Hematopoietic multipotent progenitor cell treated with erythropoietin and hydrocortisone succinate and interleukin-3 and kit ligand, for 8 days (in vitro differentiated cells): ENCODE data around the gene PCDH9.
A peak's percentile ranks its signal among the peaks of the same experiment; 100 is the strongest.

Experiments used
- DNase-seq: peaks from one replicate; pipeline ENCODE4 v3.0.0-alpha.2; 2015

The PCDH9 gene

DNA sequence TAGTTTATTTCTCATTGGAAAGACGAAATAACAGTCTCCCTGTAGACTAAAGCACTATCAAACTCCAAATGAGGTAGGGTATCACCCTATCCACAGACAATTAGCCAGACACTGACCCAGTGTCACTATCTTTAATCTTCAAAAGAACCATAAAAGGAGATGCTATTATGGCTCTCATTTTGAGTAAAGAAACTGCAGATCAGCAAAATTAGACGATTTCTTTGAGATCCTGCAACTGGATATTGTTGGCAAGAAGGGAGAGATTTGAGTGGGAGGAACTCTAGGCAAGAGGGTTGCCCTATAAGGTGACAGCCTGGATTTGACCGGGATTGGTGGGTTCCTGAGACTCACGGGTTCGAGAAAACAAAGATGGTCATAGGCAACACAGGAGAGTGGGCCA is 71.2 kb downstream of the PCDH9 start:
- no peak for DNase-seq

DNA sequence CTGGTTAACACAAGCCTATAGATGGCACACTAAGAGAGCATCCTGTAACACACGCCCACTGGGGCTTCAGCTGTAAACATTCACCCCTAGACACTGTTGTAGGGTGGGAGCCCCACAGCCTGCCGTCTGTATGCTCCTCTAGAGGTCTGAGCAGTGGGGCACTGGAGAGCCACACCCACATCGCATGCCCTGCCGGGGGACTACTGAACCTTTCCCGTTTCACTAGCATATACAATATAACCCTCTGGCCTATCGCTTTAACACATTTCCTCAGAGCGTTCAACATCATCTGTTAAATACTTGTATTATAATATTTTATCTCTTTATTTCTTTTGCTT is 73.4 kb downstream of the PCDH9 start:
- DNase-seq: no peak

DNA sequence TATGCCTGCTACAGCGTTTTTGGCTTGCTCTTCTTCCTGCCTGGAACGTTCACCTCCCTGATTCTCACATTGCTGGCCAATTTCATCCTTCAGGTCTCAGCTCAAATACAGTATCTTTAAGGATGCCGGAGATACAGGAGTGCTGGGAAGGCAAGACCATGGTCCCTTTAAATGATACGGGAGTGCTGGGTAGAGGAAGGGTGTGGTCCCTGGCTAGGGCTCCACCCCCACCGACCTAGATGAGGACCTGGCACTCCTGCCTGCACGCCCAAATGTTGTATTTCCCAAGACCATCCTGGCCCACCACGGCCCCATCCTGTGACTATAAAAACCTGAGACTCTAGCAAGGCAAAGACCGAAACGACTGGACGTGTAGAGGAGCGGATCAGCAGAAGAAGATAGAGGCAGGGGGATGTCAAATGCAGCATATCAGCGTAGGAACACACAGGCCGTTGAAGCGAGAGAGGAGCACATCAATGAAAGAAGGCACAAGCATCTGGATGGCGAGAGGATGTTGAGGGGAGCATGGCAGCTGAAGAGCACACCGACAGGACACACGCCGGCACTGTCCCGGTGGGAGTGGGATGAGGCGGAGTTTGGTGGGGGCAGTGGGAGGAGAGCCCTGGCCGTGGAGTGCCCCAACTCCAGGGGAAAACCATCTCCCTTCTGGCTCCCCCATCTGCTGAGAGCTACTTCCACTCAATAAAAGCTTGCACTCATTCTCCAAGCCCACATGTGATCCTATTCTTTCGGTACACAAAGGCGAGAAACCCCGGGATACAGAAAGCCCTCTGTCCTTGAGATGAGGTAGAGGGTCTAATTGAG is 74.0 kb downstream of the PCDH9 start:
- DNase-seq: no peak

DNA sequence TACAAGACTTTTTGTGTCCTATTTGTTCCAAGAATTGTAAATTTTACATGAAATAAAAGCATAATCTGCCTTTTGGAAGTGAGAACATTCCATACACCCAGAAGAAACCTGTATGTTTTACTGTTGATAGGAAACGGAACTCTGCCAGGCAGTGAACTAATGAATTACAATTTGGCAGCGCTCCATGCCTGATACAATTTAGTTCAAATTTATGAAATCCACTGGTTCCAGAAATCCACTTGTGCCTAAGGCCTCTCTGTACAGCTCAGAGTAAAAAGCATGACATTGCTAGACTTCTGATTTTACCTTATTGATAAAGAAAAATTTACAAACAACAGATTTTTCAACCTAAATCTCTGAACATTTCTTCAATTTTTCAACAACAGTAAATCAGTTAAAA is 78.1 kb downstream of the PCDH9 start:
- DNase-seq: no peak

DNA sequence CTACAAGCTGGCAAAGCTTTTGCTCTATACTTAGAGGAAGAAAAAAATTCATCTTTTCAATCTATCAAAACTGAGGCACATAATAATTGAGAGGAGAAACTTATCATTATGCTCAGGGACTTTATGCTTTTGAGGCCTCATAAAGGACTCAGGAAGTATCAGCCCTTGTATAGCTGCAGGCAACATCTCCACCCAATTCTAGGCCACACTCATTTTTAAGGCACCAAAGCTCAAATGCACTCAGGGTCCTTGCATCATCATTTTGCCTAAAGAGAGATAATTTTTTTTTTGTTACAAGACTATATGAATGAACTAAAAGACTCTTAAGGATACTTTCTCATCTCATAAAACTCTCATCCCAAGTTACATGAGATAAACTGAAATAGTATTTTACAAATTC is 78.5 kb downstream of the PCDH9 start:
- DNase-seq: no peak

DNA sequence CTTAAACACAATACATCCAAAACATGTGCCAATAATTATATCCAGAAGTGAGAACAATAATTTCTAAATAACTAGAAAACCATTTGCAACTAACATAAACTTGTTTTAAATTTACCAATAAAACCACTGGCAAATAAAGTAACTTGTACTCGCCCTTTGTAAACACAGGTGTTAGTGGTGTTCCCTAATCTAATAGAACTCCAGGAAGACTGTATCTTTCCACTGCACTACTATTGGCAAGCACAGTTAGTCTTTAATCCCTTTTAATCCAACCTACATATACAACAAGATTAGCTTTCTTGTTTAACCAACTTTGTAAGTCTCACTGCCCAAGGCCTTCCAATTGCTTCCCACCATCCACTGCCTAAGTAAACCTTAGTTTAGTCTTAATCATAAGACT is 79.5 kb downstream of the PCDH9 start:
- no peak for DNase-seq

DNA sequence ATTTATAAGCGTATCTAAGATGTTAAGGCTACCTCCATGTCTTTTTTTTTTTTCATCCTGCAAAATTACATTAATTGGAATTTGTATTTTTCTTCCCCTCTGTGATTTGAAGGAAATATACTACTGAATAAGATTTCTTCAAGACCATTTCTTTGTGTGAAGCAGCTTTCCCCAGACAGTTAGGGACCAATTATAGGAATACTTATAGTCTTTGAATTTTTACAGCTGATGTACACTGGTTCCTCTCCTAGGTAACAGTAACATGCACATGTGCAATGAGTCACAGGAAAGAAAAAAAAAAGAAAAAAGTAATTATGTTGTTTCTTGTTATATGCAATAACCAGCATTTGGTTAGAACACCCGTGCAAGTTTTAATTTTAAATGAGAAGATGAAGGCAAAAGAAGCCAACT is 82.0 kb downstream of the PCDH9 start:
- no peak for DNase-seq

DNA sequence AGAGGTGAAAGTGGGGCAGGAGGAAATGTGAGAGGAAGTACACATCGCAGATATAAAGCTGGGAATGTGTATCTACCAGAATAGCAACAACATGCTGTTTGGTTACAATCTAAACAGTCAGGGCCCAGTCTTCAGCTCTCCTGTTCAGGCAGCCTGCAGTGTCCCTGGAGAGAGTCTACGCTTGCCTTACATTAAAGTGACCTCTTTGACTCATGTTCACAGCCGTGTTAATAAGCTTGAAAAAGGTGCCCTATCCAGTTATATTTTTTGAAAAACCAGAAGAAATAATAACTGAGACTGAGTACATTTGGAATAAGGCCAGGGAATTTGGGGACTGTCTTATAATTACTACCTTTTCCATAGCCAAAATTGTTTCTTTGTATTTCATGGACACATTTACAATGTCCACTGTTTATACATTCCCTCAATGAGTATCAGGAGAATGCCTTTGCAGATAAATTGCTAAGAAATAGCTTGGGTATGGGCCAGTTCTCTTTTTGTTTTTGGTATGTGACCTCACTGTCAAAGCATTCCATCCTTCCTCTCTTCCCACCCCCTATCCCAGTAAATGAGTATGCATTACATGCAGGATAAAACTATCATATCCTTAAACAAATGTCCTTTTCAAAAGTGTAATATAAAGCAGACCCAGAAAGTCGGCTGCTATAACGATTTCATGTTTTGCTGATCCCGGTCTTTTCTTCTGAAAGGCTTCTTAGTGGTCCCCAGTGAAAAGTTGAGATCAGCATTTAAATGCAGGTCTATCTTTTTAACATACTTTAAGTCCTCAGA is 82.6 kb downstream of the PCDH9 start:
- DNase-seq: no peak

DNA sequence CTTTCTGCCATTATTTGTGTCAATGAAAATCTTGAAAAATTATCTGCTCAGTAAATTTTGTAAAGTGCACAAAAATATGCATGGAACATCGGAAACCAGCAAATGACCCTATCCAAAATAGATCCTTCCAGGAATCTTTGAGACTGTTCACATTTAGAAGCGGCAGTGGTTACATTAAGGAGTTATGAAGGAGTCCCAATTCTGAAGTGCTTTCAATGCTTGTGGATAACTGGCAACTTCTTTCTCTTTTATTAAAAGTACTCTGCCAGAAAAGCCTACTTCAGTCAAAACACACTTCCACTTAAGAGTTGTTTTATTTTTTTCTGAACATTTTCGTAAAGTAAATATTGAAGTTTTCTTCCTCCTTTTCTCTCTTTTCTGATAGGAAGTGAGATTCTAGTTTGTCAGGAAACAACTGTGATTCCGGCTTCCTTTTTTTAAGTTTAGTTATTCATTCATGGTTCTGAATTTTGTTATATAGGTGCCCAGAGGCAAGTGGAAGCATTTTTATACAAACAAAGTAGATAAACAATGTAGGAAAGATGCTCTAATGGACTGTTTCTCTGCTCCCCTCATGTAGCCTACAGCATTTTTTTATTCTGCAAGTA is 83.5 kb downstream of the PCDH9 start:
- no peak for DNase-seq

DNA sequence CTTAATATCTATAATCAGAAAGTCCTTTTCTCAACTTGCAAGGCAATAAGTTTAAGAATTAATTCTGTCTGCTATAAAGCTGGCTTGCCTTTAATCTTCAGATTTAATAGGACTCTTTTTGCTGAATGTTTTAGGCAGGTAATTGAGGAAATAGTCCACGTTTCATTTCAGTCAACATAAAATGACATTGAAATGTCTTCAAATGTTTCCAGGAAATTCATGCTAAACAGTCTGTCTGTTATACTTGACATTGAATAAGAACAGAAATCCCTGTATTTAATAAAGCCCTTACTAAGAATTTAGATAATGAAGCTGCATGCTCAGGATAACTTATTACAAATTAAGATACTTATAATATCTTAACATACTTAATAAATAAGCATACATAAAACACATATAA is 84.2 kb downstream of the PCDH9 start:
- no peak for DNase-seq

DNA sequence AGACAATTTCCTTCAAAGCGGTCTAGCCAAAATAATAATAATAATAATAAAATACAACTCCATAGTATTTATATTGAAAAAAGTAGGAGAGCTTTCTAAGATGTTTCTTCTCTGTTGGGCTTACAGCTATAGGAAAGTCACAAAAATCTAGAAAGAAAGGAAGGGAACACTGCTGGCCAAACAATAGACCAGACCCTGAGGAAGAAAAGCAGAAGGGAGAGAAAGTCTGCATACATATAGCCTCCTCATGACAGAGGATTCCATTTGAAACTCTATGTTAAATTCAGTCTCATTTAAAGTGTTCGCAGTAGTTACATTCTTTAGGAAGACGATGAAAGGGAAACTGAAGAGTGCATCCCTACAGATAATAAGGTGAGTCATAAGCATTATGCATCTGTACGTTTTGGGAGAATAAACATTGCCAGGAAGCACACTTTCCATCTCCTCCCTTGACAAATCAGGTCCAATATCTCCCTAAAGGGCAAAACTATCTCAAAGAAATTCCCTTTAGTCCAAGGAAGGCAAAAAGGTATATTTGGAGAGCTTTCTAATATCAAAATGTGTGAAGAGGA is 86.5 kb downstream of the PCDH9 start:
- no peak for DNase-seq

DNA sequence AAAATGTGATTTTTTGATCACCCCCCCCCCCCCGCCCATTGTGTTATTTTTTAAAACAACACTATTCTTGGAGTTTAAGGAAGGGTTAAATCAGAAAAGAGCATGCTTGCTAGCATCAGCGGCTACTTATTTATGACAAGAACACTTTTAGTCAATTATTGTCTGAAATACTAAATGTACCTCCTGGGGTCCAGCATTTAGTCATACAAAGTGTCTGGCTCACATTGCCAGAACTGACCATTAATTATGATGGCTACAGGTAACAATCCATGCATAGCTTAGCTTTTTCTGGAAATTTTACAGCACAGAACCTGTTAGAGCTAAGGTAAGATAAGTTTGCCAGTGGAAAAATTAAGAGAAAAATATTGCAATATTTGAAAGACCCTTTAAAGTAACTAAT is 90.1 kb downstream of the PCDH9 start:
- no peak for DNase-seq

DNA sequence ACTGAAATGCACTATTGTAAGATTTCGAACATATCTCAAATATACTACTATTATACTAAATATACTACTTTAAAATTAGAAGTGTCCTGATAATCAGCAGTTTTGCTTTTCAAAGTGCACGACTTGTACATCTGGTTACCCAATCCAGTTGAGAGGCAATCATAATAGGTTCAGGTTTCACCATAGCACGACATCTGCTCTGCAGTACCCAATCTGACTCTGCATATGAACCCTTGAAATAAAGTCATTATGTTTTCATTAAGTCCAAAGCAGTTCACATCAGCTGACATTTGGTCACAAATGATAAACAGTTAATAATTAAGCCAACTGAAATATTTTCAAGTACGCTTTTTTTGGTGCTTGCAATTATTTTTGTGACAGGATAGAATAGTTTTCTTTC is 90.6 kb downstream of the PCDH9 start:
- DNase-seq: no peak

DNA sequence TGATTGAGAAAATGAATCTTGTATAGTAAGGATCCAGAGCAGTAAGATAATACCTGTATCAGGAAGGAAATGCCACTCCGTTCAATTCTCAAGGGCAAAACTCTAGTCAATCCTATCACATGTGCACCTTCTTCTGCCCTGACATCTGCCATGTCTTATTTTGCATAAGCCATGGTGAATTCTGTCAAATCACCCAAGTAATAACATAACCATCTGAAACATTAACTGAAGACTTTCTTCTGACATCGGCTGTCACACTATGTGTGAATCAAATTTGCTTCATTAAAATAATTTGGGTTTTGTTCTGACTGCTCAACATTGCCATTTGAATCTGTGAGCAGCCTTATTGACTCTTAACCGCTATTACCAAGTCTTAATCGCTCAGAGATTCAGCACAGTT is 91.2 kb downstream of the PCDH9 start:
- no peak for DNase-seq

DNA sequence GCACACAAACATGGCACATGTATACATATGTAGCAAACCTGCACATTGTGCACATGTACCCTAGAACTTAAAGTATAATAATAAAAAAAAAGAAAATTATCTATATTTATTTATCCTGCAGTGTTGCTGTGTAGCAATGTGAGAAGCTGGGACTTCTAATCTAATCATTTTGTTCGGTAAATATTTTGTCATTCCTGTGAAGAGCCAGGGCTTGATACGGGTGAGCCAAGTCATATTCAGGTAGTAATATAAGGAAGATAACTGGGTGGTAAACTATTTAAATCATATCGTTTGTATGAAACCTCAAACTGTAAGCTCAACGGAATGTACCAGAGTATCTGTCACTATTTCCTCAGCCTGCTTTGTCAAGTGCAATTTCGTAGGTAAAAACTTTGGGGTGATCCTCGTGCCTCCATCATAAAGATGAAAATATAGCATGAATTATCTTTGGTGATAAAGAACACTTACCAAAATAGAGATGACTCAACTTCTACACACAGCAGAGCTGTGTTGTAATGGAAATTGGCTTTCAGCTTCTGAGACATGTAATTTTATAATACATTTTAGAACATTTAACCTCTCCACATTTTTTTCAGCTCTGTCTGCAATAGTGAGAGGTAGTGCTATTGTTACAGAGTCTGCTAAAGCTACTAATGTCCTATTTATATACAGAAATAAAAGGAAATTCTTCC is 92.9 kb downstream of the PCDH9 start:
- DNase-seq: no peak

DNA sequence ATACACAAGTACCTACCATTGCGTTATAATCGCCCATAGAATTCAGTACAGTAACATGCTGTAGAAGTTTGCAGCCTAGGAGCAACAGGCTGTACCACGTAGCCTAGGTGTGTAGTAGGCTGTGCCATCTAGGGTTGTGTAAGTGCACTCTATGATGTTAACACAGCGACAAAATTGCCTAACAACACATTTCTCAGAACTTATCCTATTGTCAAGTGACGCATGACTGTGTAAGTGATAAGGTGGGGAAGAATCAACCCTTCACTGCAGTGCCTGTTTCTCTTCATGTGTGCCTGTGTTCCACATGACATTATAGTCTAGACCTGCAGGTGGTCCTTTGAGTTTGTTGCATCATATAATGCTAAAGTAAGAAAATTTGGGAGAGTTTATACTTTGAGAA is 94.0 kb downstream of the PCDH9 start:
- no peak for DNase-seq

DNA sequence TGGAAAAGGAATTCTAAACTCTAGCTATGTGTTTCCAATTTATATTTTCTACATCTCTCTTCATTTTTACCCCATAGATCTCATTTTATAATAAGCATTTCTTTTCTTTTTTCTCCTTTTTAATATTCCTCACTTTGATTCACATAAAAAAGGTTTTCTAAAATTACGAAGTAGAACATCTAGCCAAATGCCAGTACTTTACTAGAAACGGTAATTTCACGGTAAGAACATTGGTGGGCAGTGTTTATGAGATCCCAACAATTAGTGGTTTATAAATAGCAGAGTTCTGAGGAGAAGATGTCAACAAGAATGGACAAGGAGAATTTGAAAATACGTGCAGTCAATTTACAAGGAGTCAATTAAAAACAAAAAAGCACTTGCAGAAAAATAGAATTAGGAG is 94.8 kb downstream of the PCDH9 start:
- DNase-seq: no peak

DNA sequence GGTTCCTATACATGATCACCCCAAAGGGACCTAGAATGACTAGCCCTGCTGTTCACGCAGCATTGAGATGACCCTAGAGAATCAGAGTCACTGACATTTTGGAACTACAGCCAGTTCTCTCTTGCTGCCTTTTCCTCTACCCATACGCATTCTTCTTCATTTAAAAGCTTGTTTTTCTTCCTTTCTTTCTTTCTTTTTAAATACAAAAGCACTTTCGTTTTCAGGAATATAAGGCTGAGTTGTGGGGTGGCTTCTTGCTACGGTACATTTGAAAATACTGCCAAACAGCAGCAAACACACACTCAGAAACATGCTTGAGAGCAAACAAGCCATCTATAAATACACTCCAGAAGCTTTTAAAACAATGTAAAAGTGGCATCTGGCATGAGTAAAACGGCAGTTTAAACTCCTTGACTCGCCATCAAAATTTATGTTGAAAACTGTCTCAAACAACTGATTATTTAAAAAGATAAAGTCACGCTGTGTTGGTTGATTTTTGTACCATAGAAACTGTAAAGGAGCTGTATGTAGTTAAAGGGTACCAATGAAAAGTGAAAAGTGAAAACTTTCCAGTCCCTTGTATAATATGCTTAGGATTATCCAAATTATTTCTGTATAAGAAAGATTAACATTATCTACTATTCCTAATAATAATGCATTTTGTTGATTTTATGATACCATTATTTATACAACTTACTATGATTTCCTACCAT is 95.6 kb downstream of the PCDH9 start:
- no peak for DNase-seq

DNA sequence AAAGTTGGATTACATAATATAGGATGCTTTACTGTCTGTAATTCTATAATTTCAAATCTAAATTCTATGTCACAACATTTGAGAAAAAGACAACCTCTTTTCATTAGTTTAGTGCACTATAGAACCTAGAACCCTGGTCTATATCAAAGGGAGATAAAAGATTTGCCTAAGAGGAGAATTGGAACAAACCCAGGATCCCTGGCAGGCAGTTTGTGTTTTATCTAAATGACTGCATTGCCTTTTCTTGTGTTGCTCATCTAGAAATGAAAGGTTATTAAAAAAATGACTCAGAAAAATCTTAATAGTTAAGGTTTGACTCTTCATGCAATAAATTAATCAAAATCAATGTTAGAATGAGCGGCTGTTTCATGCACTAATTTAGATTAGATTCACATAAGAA is 96.7 kb downstream of the PCDH9 start:
- DNase-seq: peak; percentile 12

DNA sequence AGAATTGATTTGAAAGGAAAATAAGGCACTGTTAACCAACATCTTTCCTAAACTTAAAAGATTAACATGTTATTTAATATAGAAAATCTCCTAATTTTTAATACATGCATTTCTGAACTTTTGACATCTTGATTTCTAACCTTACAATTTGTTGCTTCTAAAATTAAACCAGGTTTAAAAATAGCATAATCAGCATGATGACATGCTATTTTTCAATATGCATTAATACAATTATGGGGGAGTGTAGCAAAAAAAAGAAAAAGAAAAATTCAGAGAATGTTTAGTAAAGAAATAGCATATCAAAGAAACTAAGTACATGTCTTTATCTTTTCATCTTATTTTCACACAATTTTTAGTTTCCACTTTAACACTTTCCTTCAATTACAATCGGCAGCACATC is 98.7 kb downstream of the PCDH9 start:
- no peak for DNase-seq

DNA sequence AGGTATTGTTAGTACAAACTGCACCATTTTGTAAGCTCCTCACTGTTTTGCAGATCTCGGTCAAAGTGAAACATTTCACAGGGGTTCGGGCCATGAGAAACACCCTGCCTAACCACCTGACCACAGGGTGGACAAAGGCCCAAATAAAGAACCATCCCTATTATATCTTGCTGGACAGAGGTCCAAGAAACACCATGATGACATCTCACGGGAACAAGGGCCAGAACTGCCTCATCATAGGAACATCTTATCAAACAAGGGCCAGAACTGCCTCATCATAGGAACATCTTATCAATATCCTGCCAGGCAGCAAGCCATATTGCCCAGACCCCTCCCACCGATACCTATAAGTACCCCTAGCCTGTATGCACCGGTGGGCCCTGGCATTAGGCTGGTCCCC is 99.7 kb downstream of the PCDH9 start:
- peak; percentile 20 for DNase-seq

DNA sequence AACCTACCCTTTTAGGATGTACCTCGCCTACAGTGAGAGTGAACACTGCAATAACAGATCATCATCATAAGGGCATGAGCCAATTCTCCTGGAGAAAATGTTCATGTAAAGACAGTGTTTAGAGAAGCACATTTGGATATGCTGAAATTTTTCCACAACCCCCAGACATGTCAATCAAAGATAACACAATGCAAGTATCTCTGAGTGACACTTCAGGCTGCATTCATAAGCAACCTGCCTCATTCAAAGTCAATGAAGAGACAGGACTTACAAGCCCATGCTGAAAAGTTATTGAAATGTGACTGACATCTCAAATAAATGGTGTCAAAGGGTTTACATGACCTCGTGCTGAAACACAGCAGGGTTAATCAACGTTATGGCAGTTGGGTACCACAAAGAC is 102.0 kb downstream of the PCDH9 start:
- DNase-seq: no peak

DNA sequence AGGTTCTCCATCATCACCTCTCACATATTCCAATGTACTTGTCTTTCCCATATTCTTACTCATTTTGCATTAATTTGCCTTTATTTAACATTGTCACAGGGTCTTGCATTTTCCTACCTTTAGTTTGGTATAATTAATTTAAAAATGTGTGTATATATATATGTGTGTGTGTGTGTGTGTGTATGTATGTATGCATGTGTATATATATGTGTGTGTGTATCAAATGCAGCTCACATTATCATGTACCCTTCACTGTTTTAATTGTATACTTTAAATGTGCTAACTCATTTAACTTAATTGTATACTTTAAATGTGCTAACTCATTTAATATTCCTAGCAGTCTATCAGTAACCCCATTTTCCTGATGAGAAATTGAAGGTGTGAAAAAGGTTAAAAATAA is 104.5 kb downstream of the PCDH9 start:
- no peak for DNase-seq
